HL-60 (cell line): ENCODE data around the gene NOS1AP.

Experiments
- CTCF ChIP-seq: IDR thresholded peaks from one replicate; pipeline ENCODE4 v1.5.1; 2011; ENCODE audit warnings: low read length, control low read depth, inconsistent platforms; ENCODE audit not compliant: insufficient read depth
- POLR2AphosphoS5 ChIP-seq: IDR thresholded peaks from 2 replicates; pipeline ENCODE4 v1.6.1; 2012; ENCODE audit warnings: low read depth

- TF ChIP-seq CTCF = no peak
- TF ChIP-seq POLR2AphosphoS5 = no peak
These were observed 96.0 kb downstream of the NOS1AP start for GRCh38 chr1:162165528-162165927.
